ENCODE measurements around the gene CELF2. TPM values are rescaled to one million over a fixed set of nuclear protein-coding genes. Genes with fewer than 3 reads are reported as not detected.

CELF2 gene
- polyA plus RNA-seq, 1 experiment: 24.7 TPM

DNA sequence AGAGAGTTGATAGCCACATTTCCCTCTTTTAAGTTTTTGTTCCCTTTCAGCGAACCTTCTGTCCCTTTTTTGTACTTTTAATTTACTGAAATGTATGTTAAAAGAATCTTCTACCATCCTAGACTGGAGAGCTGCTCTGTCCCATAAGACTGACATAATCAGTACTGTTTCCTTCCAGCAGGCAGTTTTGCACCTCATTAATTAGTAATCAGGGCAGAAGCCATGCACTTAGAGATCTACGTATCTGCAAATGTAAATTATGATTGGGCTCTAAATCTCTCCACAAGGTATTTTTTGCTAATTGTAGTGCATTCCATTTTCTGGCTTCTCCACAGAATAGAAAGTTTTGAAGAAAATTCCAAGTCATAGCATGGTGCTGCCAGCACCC lies 232.1 kb downstream of the CELF2 start:
- TF ChIP-seq, protein P1, sequence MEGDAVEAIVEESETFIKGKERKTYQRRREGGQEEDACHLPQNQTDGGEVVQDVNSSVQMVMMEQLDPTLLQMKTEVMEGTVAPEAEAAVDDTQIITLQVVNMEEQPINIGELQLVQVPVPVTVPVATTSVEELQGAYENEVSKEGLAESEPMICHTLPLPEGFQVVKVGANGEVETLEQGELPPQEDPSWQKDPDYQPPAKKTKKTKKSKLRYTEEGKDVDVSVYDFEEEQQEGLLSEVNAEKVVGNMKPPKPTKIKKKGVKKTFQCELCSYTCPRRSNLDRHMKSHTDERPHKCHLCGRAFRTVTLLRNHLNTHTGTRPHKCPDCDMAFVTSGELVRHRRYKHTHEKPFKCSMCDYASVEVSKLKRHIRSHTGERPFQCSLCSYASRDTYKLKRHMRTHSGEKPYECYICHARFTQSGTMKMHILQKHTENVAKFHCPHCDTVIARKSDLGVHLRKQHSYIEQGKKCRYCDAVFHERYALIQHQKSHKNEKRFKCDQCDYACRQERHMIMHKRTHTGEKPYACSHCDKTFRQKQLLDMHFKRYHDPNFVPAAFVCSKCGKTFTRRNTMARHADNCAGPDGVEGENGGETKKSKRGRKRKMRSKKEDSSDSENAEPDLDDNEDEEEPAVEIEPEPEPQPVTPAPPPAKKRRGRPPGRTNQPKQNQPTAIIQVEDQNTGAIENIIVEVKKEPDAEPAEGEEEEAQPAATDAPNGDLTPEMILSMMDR (IDR thresholded peaks at IDR 0.05; ENCODE audit: low read depth, low read length): no peak

DNA sequence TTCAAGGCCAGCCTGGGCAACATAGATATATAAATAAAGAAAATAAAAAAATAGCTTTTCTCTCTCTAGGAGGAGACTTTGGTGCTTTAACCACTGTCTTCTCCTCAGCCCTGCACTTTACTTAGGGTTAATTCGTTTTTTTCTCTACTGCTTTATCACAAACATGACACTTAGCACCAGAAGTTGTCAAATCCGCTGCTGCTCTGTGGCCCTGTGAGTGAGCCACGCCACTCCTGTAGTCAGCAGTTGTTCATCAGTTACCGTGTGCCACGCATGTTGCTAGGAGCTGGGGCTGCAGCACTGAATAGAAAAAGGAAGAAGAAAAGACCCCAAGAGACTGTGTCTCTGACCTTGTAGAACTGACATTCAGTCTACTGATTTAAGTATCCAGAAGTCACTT lies 232.6 kb downstream of the CELF2 start:
- no peak for DNase-seq (ENCODE audit: low read depth, low spot score)

More for the DNA sequence above, 232.1 kb downstream of the CELF2 start:
- ChIA-PET CTCF (no interaction called here), POLR2A (no interaction called here)
- no peak for DNase-seq (ENCODE audit: low read depth, low spot score)
- Histone ChIP-seq H3K4me3 (ENCODE audit: low read depth, low read length) (no peak overlapping the region), H3K27me3 (ENCODE audit: control insufficient read depth, insufficient read depth, low read length) (no peaks in the 10 kb centered on the region), H3K9me3 (ENCODE audit: control insufficient read depth, insufficient read depth, low read length) (peaks cover 5% of the 10 kb centered on the region), H3K27ac (ENCODE audit: low read depth, low read length) (no peak overlapping the region)

DNA sequence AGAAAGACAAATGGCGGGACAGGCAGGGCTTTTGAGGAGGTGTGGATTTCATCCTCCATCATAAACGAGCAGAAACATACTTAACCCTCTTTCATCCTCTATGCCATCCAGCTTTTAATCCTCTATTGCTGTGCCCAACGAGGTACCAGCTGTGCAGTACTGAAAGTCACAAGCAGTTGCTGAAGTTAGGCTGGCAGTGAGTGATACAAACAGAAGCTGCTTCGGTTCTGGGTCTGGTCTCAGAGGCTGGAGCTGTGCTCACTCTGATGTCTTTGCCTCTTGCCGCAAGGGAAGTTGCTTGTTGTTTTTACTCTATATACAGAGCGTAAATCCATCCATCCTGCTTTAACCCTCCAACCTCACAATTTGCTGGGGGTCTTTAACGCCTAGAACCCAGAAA lies 235.2 kb downstream of the CELF2 start:
- TF ChIP-seq, protein P1 (IDR thresholded peaks at IDR 0.05; ENCODE audit: low read depth, low read length): no peak
- Histone ChIP-seq H3K4me3 (ENCODE audit: low read depth, low read length) (no peak overlapping the region), H3K27ac (ENCODE audit: low read depth, low read length) (no peak overlapping the region), H3K27me3 (ENCODE audit: control insufficient read depth, insufficient read depth, low read length) (no peaks in the 10 kb centered on the region), H3K9me3 (ENCODE audit: control insufficient read depth, insufficient read depth, low read length) (no peaks in the 10 kb centered on the region; the same call in 1 of the 2 replicates)
- ChIA-PET POLR2A (no interaction called here), CTCF (no interaction called here)
- no peak for DNase-seq (ENCODE audit: low read depth, low spot score)

More for the DNA sequence above, 232.6 kb downstream of the CELF2 start:
- no peak overlapping the region for H3K4me3 ChIP-seq (ENCODE audit: low read depth, low read length)
- H3K27me3 ChIP-seq (ENCODE audit: control insufficient read depth, insufficient read depth, low read length): no peaks in the 10 kb centered on the region
- H3K9me3 ChIP-seq (ENCODE audit: control insufficient read depth, insufficient read depth, low read length): peaks cover 5% of the 10 kb centered on the region
- H3K27ac ChIP-seq (ENCODE audit: low read depth, low read length): no peak overlapping the region
- CTCF ChIA-PET: no interaction called here
- POLR2A ChIA-PET: no interaction called here
- TF ChIP-seq, protein P1 (IDR thresholded peaks at IDR 0.05; ENCODE audit: low read depth, low read length): no peak

DNA sequence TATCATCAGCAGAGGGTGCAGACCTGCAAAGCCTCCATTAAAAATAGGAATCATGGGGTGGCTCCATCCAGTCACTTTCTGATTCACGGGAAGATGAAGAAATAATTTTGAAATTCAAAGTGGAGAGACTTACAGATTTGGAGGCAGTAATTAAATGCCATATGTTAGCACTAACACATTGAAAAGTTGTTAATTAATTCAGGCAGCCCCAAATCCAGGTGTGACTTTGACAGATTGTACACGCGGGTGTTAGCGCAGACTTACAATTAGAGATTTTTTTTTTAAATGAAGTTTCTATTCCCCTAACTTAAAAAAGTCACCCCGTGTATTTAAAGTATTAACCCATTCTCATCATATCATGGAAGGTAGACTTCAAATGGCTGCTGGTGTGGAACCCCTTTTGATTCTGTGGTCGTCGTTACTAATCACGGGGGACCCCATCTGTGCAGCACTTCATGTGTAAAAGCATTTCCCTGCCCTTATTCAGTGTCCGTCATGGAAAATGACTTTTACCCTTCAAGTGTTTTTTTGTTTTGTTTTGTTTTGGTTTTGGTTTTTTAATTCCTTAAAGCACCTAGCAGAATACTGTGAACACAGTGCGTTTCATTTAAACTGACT lies 235.8 kb downstream of the CELF2 start:
- H3K9me3 ChIP-seq (ENCODE audit: control insufficient read depth, insufficient read depth, low read length): no peaks in the 10 kb centered on the region; the same call in 1 of the 2 replicates
- no peak overlapping the region for H3K27ac ChIP-seq (ENCODE audit: low read depth, low read length)
- no peak overlapping the region for H3K4me3 ChIP-seq (ENCODE audit: low read depth, low read length)
- CTCF ChIA-PET: interaction anchor here (0.6 kb wide), 1 partner anchor 1645 kb away, joined by 5 read pairs; no protein-coding TSS in a partner anchor
- DNase-seq (ENCODE audit: low read depth, low spot score): no peak
- POLR2A ChIA-PET: no interaction called here
- no peaks in the 10 kb centered on the region for H3K27me3 ChIP-seq (ENCODE audit: control insufficient read depth, insufficient read depth, low read length)
- TF ChIP-seq, protein P1 (IDR thresholded peaks at IDR 0.05; ENCODE audit: low read depth, low read length): no peak

DNA sequence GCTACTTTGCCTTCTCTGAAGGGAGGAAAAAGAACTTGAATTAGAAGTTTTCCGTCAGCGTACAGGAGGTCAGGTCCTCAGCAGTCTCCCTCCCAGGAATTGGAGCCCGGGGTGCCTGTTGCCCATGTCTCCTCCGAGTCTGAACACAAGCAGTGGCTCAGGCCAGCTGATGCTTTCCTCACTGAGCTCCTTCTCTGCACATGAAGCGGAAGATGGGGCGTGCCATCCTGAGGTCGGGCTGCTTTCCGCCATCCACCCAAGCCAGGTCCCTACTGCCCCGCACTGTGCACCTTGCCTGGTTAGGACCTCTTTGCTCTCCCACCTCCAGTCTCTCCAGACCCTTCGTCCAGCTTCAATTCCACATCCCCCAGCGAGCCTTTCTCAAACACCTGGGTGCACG lies 237.5 kb downstream of the CELF2 start:
- TF ChIP-seq, protein P1 (IDR thresholded peaks at IDR 0.05; ENCODE audit: low read depth, low read length): no peak

More for the DNA sequence above, 237.5 kb downstream of the CELF2 start:
- no peak for DNase-seq (ENCODE audit: low read depth, low spot score)
- no peaks in the 10 kb centered on the region for H3K27me3 ChIP-seq (ENCODE audit: control insufficient read depth, insufficient read depth, low read length)
- no peaks in the 10 kb centered on the region; the same call in 1 of the 2 replicates for H3K9me3 ChIP-seq (ENCODE audit: control insufficient read depth, insufficient read depth, low read length)
- H3K27ac ChIP-seq (ENCODE audit: low read depth, low read length): no peak overlapping the region
- no peak overlapping the region for H3K4me3 ChIP-seq (ENCODE audit: low read depth, low read length)
- ChIA-PET CTCF (no interaction called here), POLR2A (no interaction called here)

Measured in AG04450 (cell line).